ENCODE measurements around the gene HDAC4.

GRCh38 chr2:239222706-239223309, 178.0 kb downstream of the HDAC4 start:
- no peak for TF ChIP-seq CTCF (IDR thresholded peaks at IDR 0.05)
- TF ChIP-seq REST (IDR thresholded peaks at IDR 0.05; ENCODE audit: insufficient read depth in 1 of 2, low read depth in 2 of 2, low read length in 1 of 2), result no peak
